Measurements from ENCODE around the gene LACRT.

GRCh38 chr12:54605138-54605970 is 29.3 kb downstream of the LACRT start:
- TF ChIP-seq RAD21 (IDR thresholded peaks at IDR 0.05; ENCODE audit: low read length) (no peak), CTCF (conservative IDR thresholded peaks at IDR 0.05; ENCODE audit: low read depth, low read length) (no peak), POLR2A (IDR thresholded peaks at IDR 0.05; ENCODE audit: low read depth, low read length) (no peak), BHLHE40 (IDR thresholded peaks at IDR 0.05; ENCODE audit: low read depth, low read length) (no peak), SMC3 (IDR thresholded peaks at IDR 0.05; ENCODE audit: low read depth, low read length) (no peak), MAFK (IDR thresholded peaks at IDR 0.05; ENCODE audit: low read depth, low read length) (no peak), FOS (IDR thresholded peaks at IDR 0.05; ENCODE audit: low read depth, low read length) (no peak), RCOR1 (IDR thresholded peaks at IDR 0.05; ENCODE audit: insufficient replicate concordance, low read length) (no peak)
